DND-41 (cell line): Measurements from ENCODE around the gene PRND.

Source experiments
- ATAC-seq: fragments of 200-7000 bp; cut with Tn5 transposase; 3 replicates; pipeline ENCODE4 v1.9.1; 2021; ENCODE audit warnings: low read depth; ENCODE audit not compliant: insufficient read depth
- DNase-seq: peaks from one replicate; pipeline ENCODE4 v3.0.0-alpha.2; 2020
- H2AFZ ChIP-seq: 2 replicates; pipeline ENCODE4 v1.6.0; 2012; ENCODE audit warnings: low read depth, low read length
- H3K27ac ChIP-seq: 2 replicates; pipeline ENCODE4 v1.5.1; 2012; ENCODE audit warnings: low read length, inconsistent platforms
- H3K27me3 ChIP-seq: fragments of 200-600 bp; sonication (generic); 2 replicates; pipeline ENCODE4 v1.6.0; 2012; ENCODE audit warnings: low read length, mild to moderate bottlenecking, inconsistent platforms; ENCODE audit not compliant: insufficient read depth, poor library complexity
- H3K36me3 ChIP-seq: 2 replicates; pipeline ENCODE4 v1.5.1; 2012; ENCODE audit warnings: low read length, inconsistent platforms; ENCODE audit not compliant: insufficient read depth
- H3K4me1 ChIP-seq: 2 replicates; pipeline ENCODE4 v1.5.1; 2012; ENCODE audit warnings: mild to moderate bottlenecking, low read length; ENCODE audit not compliant: insufficient read depth
- H3K4me2 ChIP-seq: 2 replicates; pipeline ENCODE4 v1.6.0; 2012; ENCODE audit warnings: mild to moderate bottlenecking, moderate library complexity, low read length, inconsistent platforms; ENCODE audit not compliant: insufficient read depth
- H3K4me3 ChIP-seq, 2 experiments: fragments of 200-600 bp in 1 of 2; shearing (Covaris generic) in 1 of 2; 2 replicates each; pipeline ENCODE4 v1.5.1; 2012 to 2016; ENCODE audit warnings: inconsistent platforms in 2 of 2, low read length in 2 of 2, mild to moderate bottlenecking in 2 of 2, low read depth in 1 of 2, moderate library complexity in 1 of 2
- H3K79me2 ChIP-seq: 2 replicates; pipeline ENCODE4 v1.6.0; 2012; ENCODE audit warnings: low read length, inconsistent platforms; ENCODE audit not compliant: insufficient read depth
- H3K9ac ChIP-seq: 2 replicates; pipeline ENCODE4 v1.6.0; 2012; ENCODE audit warnings: low read depth, mild to moderate bottlenecking, inconsistent platforms, low read length, moderate library complexity
- H3K9me3 ChIP-seq: 2 replicates; pipeline ENCODE4 v1.5.1; 2012; ENCODE audit warnings: low read length, moderate library complexity, mild to moderate bottlenecking, inconsistent platforms; ENCODE audit not compliant: insufficient read depth, severe bottlenecking
- H4K20me1 ChIP-seq: 2 replicates; pipeline ENCODE4 v1.6.0; 2012; ENCODE audit warnings: low read length; ENCODE audit not compliant: insufficient read depth
- CTCF ChIP-seq: IDR thresholded peaks from 2 replicates; pipeline ENCODE4 v1.5.1; 2012; ENCODE audit warnings: borderline replicate concordance, low read length, moderate library complexity, mild to moderate bottlenecking; ENCODE audit not compliant: poor library complexity, severe bottlenecking; ENCODE audit errors: extremely low read depth
- EZH2 ChIP-seq: IDR thresholded peaks from 3 replicates; pipeline ENCODE4 v1.6.1; 2012; ENCODE audit warnings: borderline replicate concordance, low read depth, mild to moderate bottlenecking, moderate library complexity, low read length, inconsistent platforms; ENCODE audit not compliant: severe bottlenecking

PRND gene

GRCh38 chr20:4737857-4738627 is 16.3 kb downstream of the PRND start:
- DNase-seq (no peak), ATAC-seq (no peak)
- Histone ChIP-seq H3K4me2 (no peak overlapping the region), H3K9ac (no peak overlapping the region), H3K4me1 (no peaks in the 10 kb centered on the region), H3K9me3 (no peaks in the 10 kb centered on the region), H4K20me1 (no peaks in the 10 kb centered on the region), H3K4me3 (no peak overlapping the region), H3K27me3 (peaks cover 6% of the 10 kb centered on the region), H3K79me2 (no peaks in the 10 kb centered on the region), H3K27ac (no peak overlapping the region), H2AFZ (no peak overlapping the region), H3K36me3 (no peaks in the 10 kb centered on the region)
- TF ChIP-seq CTCF: no peak
- TF ChIP-seq EZH2: no peak

GRCh38 chr20:4740774-4741431 is 19.2 kb downstream of the PRND start:
- Histone ChIP-seq H3K4me2 (no peak overlapping the region), H3K36me3 (no peaks in the 10 kb centered on the region), H3K27me3 (peaks cover 10% of the 10 kb centered on the region), H2AFZ (no peak overlapping the region), H3K79me2 (no peaks in the 10 kb centered on the region), H4K20me1 (no peaks in the 10 kb centered on the region), H3K9me3 (no peaks in the 10 kb centered on the region), H3K4me3 (no peak overlapping the region), H3K27ac (no peak overlapping the region), H3K9ac (no peak overlapping the region), H3K4me1 (no peaks in the 10 kb centered on the region)
- TF ChIP-seq CTCF (peak; percentile 94), EZH2 (no peak)
- peak; percentile 84 for ATAC-seq
- DNase-seq: peak; percentile 78

- peaks cover 15% of the 10 kb centered on the region for H3K27me3 ChIP-seq
These were observed 27.1 kb downstream of the PRND start for GRCh38 chr20:4748847-4749246.

More at GRCh38 chr20:4748847-4749246, 27.1 kb downstream of the PRND start:
- no peak for DNase-seq
- H4K20me1 ChIP-seq: no peaks in the 10 kb centered on the region
- no peak for ATAC-seq
- H3K27ac ChIP-seq: no peak overlapping the region
- H3K4me3 ChIP-seq: no peak overlapping the region
- H3K4me2 ChIP-seq: no peak overlapping the region
- no peak overlapping the region for H3K9ac ChIP-seq
- H3K4me1 ChIP-seq: no peaks in the 10 kb centered on the region
- no peak for TF ChIP-seq EZH2
- no peak for TF ChIP-seq CTCF
- no peak overlapping the region for H2AFZ ChIP-seq
- no peaks in the 10 kb centered on the region for H3K9me3 ChIP-seq
- H3K36me3 ChIP-seq: no peaks in the 10 kb centered on the region
- H3K79me2 ChIP-seq: no peaks in the 10 kb centered on the region
